ENCODE measurements around the gene G6PC1.

- TF ChIP-seq CTCF (IDR thresholded peaks at IDR 0.05) (no peak), POLR2A (IDR thresholded peaks at IDR 0.05) (no peak)
These were observed 28.2 kb upstream of the G6PC1 start for GRCh38 chr17:42872251-42872965.

Measured in thyroid gland (tissue), 4 donors.